Measurements from ENCODE around the gene KRTAP23-1.

GRCh38 chr21:30345014-30345413, 3.4 kb downstream of the KRTAP23-1 start:
- TF ChIP-seq CTCF (conservative IDR thresholded peaks at IDR 0.05): no peak
- TF ChIP-seq EZH2 (IDR thresholded peaks at IDR 0.05; ENCODE audit: low read depth): no peak

All from PC-9 (cell line).